ENCODE results near the gene GYS1. TPM values are rescaled to one million over a fixed set of nuclear protein-coding genes. Genes with fewer than 3 reads are reported as not detected.

Gene GYS1
- total RNA-seq, 2 experiments from 2014 or later: 29.6 to 31.2 TPM

- Mint-ChIP-seq H3K36me3 (ENCODE audit: low read depth) (peaks cover 17% of the 10 kb centered on the region), H3K9me3 (no peaks in the 10 kb centered on the region), H3K4me3 (no peak overlapping the region), H3K4me1 (ENCODE audit: low read depth) (peaks cover 3% of the 10 kb centered on the region), H3K27ac (no peak overlapping the region), H3K27me3 (ENCODE audit: low read depth) (no peaks in the 10 kb centered on the region)
- intact Hi-C loops (cut with micrococcal nuclease): no loop called here
- no peak for DNase-seq
- CTCF ChIA-PET: interaction anchor here (0.8 to 2.7 kb wide), 7 partner anchors 10 to 141 kb away, joined by 3 to 11 read pairs (median 4); partner anchors contain the start of genes GYS1, HSD17B14 and RUVBL2
Observed at GRCh38 chr19:48977061-48977460, 16.0 kb downstream of the GYS1 start.

GRCh38 chr19:48975947-48976847 is 16.9 kb downstream of the GYS1 start:
- Mint-ChIP-seq H3K27ac (no peak overlapping the region), H3K4me3 (no peak overlapping the region), H3K27me3 (ENCODE audit: low read depth) (no peaks in the 10 kb centered on the region), H3K36me3 (ENCODE audit: low read depth) (peaks cover 16% of the 10 kb centered on the region), H3K9me3 (no peaks in the 10 kb centered on the region), H3K4me1 (ENCODE audit: low read depth) (peaks cover 3% of the 10 kb centered on the region)
- intact Hi-C loops (cut with micrococcal nuclease): no loop called here
- DNase-seq: peak; percentile 48
- CTCF ChIA-PET: interaction anchor here (0.8 to 2.9 kb wide), 5 partner anchors 9 to 134 kb away, joined by 3 to 11 read pairs (median 5); partner anchors contain the start of genes GYS1 and RUVBL2

DNA sequence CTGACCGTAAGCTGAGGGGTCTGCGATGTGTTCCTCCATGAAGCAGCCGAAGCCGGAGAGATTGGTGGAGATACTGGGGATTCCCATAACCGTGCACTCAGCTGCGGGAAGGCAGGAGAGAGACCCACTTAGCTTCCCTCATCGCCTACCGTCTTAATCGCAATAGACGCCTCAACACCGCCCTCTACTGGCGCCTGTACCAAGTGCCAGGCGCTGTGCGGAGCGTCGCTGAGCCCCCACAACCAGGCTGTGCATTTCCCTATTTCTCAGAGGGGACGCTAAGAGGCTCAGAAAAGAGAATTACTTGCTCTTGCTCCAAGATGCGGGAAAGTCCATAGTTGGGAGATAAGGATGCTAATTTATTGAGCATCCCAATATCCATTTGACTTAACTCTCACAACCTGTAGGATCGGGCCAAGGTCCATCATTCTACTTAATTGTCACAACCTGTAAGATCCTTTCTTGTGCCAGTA is 22.1 kb downstream of the GYS1 start:
- DNase-seq: peak; percentile 91
- H3K4me3 Mint-ChIP-seq: no peak overlapping the region
- H3K27me3 Mint-ChIP-seq (ENCODE audit: low read depth): no peaks in the 10 kb centered on the region
- peak overlapping the region; percentile 28 for H3K27ac Mint-ChIP-seq
- CTCF ChIA-PET: interaction anchor here (0.6 to 2.3 kb wide), 28 partner anchors 8 to 273 kb away, joined by 3 to 25 read pairs (median 5); partner anchors contain the start of genes BAX, DHDH, GYS1 and IZUMO1
- peaks cover 26% of the 10 kb centered on the region for H3K36me3 Mint-ChIP-seq (ENCODE audit: low read depth)
- peaks cover 21% of the 10 kb centered on the region for H3K4me1 Mint-ChIP-seq (ENCODE audit: low read depth)
- intact Hi-C loops (cut with micrococcal nuclease): loop anchor here (1.0 to 2.0 kb wide), 6 partner anchors 43 to 325 kb away; partner anchors contain the start of gene CA11
- H3K9me3 Mint-ChIP-seq: no peaks in the 10 kb centered on the region

GRCh38 chr19:48970139-48970766 is 22.9 kb downstream of the GYS1 start:
- peaks cover 23% of the 10 kb centered on the region for H3K4me1 Mint-ChIP-seq (ENCODE audit: low read depth)
- H3K27me3 Mint-ChIP-seq (ENCODE audit: low read depth): no peaks in the 10 kb centered on the region
- H3K36me3 Mint-ChIP-seq (ENCODE audit: low read depth): peaks cover 32% of the 10 kb centered on the region
- intact Hi-C loops (cut with micrococcal nuclease): loop anchor here (1.0 to 2.0 kb wide), 2 partner anchors 42 to 127 kb away; no protein-coding TSS in a partner anchor
- CTCF ChIA-PET: interaction anchor here (0.6 to 2.3 kb wide), 29 partner anchors 8 to 272 kb away, joined by 3 to 25 read pairs (median 4); partner anchors contain the start of genes BAX, DHDH, GYS1 and IZUMO1
- no peak overlapping the region for H3K4me3 Mint-ChIP-seq
- DNase-seq: no peak
- no peaks in the 10 kb centered on the region for H3K9me3 Mint-ChIP-seq
- H3K27ac Mint-ChIP-seq: no peak overlapping the region

DNA sequence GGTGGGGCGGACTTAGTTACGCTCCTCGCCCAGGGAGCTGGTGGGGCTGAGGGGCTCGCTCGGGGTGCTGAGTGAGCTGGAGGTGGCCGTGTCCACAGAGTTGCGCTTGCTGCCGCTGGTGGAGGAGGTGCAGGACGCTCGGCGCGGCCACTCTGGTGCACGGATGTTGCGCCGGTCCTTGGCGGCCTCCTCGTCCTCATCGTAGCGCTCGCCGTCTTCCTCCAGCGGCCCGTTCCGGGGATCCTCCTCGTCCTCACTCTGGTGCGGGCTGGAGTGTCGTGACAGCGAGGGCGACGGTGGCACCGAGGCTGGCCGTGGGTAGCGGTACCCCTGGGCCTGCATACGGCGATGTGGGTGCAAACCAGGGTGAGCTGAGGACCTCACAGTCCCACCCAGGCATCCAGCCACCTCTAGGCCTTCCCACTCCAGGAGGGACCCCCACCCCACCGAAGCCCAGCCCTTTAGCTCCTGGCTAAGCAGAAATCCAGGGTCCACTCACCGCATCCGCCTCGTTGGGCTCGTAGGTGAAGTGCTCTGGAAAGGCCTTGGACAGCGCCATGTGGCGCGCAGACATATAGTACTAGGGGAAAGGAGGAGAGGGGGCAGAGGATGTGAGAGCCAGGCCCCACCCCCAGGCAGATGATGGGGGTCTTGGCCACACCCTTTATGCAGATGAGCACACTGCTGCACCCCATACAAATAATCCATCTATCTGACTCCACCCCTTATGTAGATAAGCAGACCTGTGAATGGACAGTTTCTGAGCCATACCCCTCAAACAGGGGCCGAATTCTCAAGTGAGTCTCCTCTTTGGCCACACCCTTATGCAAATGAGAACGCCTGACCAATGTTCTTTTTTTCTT is 23.6 kb downstream of the GYS1 start:
- Mint-ChIP-seq H3K27me3 (ENCODE audit: low read depth) (no peaks in the 10 kb centered on the region), H3K4me1 (ENCODE audit: low read depth) (peaks cover 27% of the 10 kb centered on the region), H3K9me3 (no peaks in the 10 kb centered on the region), H3K27ac (no peak overlapping the region), H3K36me3 (ENCODE audit: low read depth) (peaks cover 35% of the 10 kb centered on the region), H3K4me3 (no peak overlapping the region)
- CTCF ChIA-PET: interaction anchor here (0.8 to 2.3 kb wide), 15 partner anchors 10 to 182 kb away, joined by 3 to 25 read pairs (median 6); partner anchors contain the start of genes BAX, DHDH, GYS1 and NUCB1
- DNase-seq: no peak
- intact Hi-C loops (cut with micrococcal nuclease): loop anchor here (1.0 to 5.0 kb wide), 3 partner anchors 41 to 127 kb away; no protein-coding TSS in a partner anchor

- no peak for DNase-seq
- Mint-ChIP-seq H3K36me3 (ENCODE audit: low read depth) (peaks cover 35% of the 10 kb centered on the region), H3K9me3 (no peaks in the 10 kb centered on the region), H3K4me1 (ENCODE audit: low read depth) (peaks cover 34% of the 10 kb centered on the region), H3K4me3 (no peak overlapping the region), H3K27ac (no peak overlapping the region), H3K27me3 (ENCODE audit: low read depth) (no peaks in the 10 kb centered on the region)
- intact Hi-C loops (cut with micrococcal nuclease): loop anchor here (5.0 kb wide), 1 partner anchor 112 kb away; no protein-coding TSS in a partner anchor
- CTCF ChIA-PET: interaction anchor here (0.6 to 0.8 kb wide), 2 partner anchors 19 to 181 kb away, joined by 3 read pairs; no protein-coding TSS in a partner anchor
Observed at GRCh38 chr19:48968813-48969218, 24.3 kb downstream of the GYS1 start.

DNA sequence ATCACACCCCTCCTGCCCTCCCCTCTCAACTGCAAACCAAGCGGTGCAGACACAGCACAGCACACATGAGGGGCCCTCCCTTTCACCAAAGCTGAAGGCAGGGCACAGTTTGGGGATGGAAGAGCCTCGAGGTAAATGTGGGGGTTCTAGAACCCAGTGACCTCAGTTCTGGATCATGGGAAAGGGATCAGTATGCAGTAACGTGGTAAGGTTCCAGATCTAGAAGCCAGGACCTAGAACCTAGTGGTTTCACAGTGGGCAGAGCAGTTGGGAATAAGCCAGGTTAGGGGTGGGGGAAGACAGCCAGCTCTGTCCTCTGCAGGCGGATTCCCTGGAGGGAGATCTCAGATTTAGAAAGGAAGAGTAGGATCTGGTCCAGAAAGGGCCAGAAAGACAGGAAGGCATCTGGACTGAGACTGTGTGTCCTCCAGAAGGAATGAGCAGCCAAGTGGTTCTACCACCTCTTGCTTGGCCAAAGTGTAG is 24.9 kb downstream of the GYS1 start:
- no peaks in the 10 kb centered on the region for H3K9me3 Mint-ChIP-seq
- intact Hi-C loops (cut with micrococcal nuclease): loop anchor here (5.0 kb wide), 1 partner anchor 111 kb away; no protein-coding TSS in a partner anchor
- H3K4me3 Mint-ChIP-seq: peak overlapping the region; percentile 32
- CTCF ChIA-PET: interaction anchor here (0.6 to 1.9 kb wide), 4 partner anchors 8 to 25 kb away, joined by 3 to 11 read pairs (median 4); partner anchors contain the start of genes GYS1 and RUVBL2
- no peaks in the 10 kb centered on the region for H3K27me3 Mint-ChIP-seq (ENCODE audit: low read depth)
- H3K27ac Mint-ChIP-seq: peak overlapping the region; percentile 46
- peaks cover 40% of the 10 kb centered on the region for H3K4me1 Mint-ChIP-seq (ENCODE audit: low read depth)
- peaks cover 35% of the 10 kb centered on the region for H3K36me3 Mint-ChIP-seq (ENCODE audit: low read depth)
- DNase-seq: no peak

DNA sequence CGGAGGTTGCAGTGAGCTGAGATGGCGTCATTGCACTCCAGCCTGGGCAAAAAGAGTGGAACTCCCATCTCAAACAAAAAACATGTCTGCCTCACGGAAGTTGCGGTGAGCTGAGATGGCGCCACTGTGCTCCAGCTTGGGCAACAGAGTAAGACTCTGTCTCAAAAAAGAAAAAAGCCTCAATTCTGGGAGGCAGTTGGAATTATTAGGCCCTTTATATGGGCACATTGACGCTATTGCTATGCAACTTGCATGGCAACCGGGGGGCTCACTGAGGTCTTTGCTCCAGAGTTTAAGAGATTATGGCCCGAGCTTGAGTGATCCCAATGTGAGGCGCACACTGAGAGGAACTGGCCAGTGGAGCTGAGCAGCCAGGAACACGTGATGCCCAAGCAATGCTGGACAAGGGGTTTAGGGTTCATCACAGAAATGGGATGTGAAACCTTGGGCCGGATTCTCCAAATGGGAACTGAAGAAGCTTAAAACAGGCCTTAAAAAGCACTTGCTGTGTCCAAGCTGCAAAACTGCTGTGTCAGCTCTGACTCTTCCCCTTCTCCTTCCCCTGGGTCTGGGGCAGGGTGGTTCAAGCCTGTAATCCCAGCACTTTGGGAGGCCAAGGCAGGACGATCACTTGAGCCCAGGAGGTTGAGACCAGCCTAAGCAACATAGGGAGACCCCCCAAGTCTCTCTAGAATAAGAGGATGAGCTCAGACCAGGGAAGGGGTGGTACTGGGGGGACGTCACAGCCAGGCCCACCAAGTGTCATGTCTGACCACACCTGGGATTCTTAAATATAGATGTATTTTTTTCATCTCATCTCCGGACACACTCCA is 25.5 kb downstream of the GYS1 start:
- Mint-ChIP-seq H3K4me1 (ENCODE audit: low read depth) (peaks cover 45% of the 10 kb centered on the region), H3K9me3 (no peaks in the 10 kb centered on the region), H3K4me3 (peak overlapping the region; percentile 100), H3K27me3 (ENCODE audit: low read depth) (no peaks in the 10 kb centered on the region), H3K27ac (peak overlapping the region; percentile 97), H3K36me3 (ENCODE audit: low read depth) (peaks cover 31% of the 10 kb centered on the region)
- intact Hi-C loops (cut with micrococcal nuclease): loop anchor here (5.0 kb wide), 1 partner anchor 110 kb away; no protein-coding TSS in a partner anchor
- CTCF ChIA-PET: interaction anchor here (1.0 to 2.2 kb wide), 5 partner anchors 9 to 26 kb away, joined by 3 to 11 read pairs (median 5); partner anchors contain the start of genes GYS1 and RUVBL2
- no peak for DNase-seq

DNA sequence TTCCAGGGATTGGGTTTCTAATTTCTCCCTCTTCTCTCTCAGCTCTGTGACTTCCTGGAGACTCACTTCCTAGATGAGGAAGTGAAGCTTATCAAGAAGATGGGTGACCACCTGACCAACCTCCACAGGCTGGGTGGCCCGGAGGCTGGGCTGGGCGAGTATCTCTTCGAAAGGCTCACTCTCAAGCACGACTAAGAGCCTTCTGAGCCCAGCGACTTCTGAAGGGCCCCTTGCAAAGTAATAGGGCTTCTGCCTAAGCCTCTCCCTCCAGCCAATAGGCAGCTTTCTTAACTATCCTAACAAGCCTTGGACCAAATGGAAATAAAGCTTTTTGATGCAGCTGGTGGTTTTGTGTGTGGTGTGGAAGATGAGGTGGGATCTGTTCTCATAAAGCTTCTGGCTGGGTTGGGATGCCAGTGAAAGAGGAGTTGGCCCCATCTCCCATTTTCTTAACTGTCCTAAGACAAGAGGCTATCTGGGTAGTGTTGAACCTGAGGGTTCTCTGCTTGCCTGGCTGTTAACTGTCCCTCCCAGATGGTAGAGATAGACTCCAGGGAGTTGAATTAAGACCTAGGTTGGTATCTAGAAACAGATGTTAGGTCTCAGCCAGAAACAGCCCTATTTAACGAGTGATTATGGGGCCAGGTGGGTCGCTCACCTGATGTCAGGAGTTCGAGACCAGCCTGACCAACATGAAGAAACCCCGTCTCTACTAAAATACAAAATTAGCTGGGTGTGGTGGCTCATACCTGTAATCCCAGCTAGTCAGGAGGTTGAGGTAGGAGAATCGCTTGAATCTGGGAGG is 26.4 kb downstream of the GYS1 start:
- Mint-ChIP-seq H3K27me3 (ENCODE audit: low read depth) (no peaks in the 10 kb centered on the region), H3K4me1 (ENCODE audit: low read depth) (peaks cover 53% of the 10 kb centered on the region), H3K36me3 (ENCODE audit: low read depth) (peaks cover 33% of the 10 kb centered on the region), H3K27ac (peak overlapping the region; percentile 97), H3K4me3 (peak overlapping the region; percentile 100), H3K9me3 (no peaks in the 10 kb centered on the region)
- DNase-seq: no peak
- intact Hi-C loops (cut with micrococcal nuclease): loop anchor here (1.0 to 5.0 kb wide), 2 partner anchors 109 to 131 kb away; no protein-coding TSS in a partner anchor
- CTCF ChIA-PET: interaction anchor here (1.4 to 2.2 kb wide), 5 partner anchors 10 to 124 kb away, joined by 3 to 11 read pairs (median 4); partner anchors contain the start of genes GYS1 and RUVBL2
